ENCODE data around the gene ODAD4. TPM values are rescaled to one million over a fixed set of nuclear protein-coding genes. Genes with fewer than 3 reads are reported as not detected.

Gene ODAD4
- polyA plus RNA-seq, 4 donors = 6.4 to 8.5 (median 7.5) TPM

- DNase-seq (ENCODE audit: low read depth in 4 of 4, low spot score in 2 of 4) = no peak
Observed at GRCh38 chr17:41967921-41968578, 37.6 kb downstream of the ODAD4 start.

DNA sequence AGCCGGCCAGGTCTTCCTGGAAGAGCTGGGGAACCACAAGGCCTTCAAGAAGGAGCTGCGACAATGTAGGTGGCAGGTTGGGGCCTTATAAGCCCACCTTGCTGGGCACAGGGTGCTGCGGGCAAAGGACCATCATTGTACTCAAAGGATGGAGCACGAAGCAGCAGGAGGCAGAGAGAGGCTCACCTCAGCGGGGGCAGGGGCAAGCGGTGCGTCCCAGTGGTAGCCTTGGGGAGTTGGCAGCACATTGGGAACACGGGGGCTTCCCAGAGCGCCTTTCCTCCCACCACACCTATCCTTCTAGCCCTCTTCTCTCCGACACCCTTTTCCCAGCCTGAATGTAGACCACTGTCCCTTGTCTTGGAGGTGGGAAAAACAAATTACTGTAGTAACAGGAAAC lies 38.3 kb downstream of the ODAD4 start:
- DNase-seq (ENCODE audit: low read depth in 4 of 4, low spot score in 2 of 4) = no peak

- DNase-seq (ENCODE audit: low read depth in 4 of 4, low spot score in 2 of 4) = no peak
Observed at GRCh38 chr17:41970901-41971331, 40.5 kb downstream of the ODAD4 start.

DNA sequence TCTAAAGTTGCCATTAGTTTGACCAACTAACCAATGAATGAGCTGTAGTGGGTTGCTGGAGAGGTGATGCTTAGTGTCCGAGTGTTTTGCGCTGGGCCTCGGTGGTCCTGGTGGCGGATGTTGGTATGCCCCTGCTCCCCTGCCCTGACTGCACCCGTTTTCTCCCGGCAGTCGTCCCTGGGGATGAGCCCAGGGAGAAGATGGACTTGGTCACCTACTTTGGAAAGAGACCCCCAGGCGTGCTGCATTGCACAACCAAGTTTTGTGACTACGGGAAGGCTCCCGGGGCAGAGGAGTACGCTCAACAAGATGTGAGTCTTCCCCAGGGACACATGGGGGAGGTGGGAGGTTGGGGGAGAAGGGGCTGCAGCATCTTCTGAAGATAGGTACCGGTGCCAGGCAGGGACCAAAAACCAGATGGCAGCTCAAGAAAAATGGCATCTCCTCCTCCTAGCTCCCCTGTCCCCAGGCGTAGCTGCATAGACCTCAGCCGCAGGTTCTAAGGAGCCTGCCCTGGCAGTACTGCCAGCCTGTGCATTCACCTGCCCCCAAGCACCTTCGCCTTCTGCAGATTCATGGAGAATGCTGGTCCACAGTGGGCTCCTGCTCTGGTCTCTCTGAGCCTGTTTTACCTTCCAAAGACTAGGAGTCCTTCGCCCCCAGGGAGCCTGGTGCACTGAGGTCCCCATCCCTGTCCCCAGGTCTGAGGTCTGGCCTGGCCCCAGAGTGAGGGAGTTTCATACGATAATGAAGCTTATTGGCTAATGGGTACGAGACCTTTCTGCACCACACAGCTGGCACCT lies 41.5 kb downstream of the ODAD4 start:
- no peak for DNase-seq (ENCODE audit: low read depth in 4 of 4, low spot score in 2 of 4)

DNA sequence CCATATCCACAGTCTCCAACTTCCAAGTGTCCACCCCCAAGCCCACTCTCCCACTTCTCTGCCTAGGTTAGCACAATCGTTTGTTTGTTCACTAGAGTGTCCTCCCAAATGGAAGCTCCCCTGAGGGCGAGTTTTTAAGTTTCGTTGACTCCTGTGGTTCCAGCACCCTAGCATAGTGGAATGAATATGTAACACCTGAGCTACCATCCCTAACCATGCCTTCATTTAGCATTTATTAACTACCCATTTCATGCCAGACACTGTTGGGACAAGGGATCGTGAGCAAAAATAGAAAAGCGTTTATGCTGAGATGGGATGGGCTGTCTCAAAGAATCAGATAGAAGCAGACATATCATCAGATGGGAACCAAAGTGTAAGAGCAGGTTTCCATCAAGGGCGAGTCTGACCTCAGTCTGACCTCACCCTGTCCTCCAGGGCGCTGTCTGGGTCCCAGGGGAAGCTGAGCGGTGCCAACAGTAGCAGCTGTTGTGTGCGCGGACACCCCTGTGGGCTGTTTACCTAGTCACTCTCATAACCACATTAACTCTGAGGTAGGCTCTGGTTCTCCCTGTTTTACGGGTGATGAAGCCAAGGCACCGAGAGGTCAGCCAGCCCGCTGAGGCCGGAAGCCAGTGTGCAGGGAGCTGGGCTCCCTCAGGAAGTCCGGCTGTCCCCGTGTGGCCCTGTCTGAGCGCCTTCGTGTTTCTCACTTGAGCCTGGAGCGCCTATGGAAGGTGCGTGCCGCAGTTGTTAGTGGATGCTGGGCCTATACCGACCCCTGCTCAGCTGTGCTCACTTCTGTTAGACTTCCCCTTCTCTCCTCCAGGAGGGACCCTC lies 42.4 kb downstream of the ODAD4 start:
- DNase-seq (ENCODE audit: low read depth in 4 of 4, low spot score in 2 of 4) = no peak

- DNase-seq (ENCODE audit: low read depth in 4 of 4, low spot score in 2 of 4) = no peak
Observed at GRCh38 chr17:41973408-41973811, 43.0 kb downstream of the ODAD4 start.

DNA sequence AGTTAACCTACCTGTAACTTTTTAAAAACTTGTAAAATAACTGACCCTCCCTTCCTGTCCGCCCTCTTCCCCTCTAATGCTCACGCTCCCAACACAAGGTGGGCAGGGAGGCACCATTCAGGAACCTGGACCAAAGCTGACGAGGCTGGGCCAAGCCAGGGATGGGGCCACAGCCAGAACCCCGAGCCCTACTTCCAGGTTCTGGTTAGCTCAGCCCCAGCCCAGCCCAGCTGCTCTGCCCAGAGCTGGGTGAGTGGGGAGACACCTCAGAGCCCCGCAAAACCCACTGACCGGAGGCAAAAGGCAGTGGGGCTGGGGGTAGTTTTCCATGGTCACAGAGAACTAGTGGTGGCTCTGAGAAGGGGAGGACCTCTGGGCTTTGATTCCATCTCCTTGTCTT lies 43.6 kb downstream of the ODAD4 start:
- DNase-seq (ENCODE audit: low read depth in 4 of 4, low spot score in 2 of 4) = no peak

- no peak for DNase-seq (ENCODE audit: low read depth in 4 of 4, low spot score in 2 of 4)
Observed at GRCh38 chr17:41974658-41975057, 44.2 kb downstream of the ODAD4 start.

DNA sequence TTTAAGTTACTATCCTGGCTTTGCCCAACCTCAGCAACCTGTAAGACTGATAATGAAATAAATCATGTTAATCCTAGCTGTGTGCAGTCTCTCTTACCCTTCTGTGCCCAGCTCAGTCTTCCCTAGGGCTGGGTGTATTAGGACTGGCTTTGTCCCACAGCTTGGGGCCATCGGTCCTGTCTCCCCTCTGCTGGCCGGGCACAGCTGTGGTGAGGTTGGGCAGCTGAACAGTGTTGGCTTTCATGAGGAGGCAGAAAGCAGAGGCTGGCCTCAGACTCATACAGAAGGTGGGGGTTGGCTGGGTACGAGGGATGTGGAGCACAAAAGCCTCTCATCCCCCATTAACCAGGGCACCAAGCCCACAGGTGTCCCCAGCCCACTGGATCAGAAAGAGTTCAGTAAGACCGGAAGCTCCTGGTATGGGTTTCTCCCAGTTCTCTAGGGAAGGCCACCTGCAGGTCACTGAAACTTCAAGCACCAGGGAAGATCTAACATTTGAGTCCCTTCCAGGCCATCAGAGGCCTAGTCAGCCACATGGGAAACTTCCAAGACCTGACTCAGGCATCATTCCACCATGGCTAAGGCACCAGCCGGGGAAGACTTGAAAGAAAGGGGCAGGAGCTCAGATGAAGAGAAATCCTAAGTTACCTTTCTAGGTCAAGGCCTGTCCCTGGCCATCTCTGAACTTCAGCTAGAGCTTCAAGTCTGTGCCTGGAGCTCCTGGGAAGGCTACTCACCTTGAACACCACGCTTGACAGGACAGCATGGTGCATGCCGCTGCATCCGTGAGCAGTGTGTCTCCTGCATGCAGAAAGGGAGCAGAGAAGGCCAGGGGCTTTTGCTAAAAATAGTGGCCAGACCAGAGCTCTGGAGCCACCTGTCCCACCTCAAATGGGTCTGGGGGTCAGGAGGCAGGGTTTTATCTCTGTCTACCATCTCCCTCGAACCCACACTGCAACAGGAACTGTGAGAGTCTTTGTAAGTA lies 45.0 kb downstream of the ODAD4 start:
- no peak for DNase-seq (ENCODE audit: low read depth in 4 of 4, low spot score in 2 of 4)

GRCh38 chr17:41976142-41976768 lies 45.8 kb downstream of the ODAD4 start:
- no peak for DNase-seq (ENCODE audit: low read depth in 4 of 4, low spot score in 2 of 4)

DNA sequence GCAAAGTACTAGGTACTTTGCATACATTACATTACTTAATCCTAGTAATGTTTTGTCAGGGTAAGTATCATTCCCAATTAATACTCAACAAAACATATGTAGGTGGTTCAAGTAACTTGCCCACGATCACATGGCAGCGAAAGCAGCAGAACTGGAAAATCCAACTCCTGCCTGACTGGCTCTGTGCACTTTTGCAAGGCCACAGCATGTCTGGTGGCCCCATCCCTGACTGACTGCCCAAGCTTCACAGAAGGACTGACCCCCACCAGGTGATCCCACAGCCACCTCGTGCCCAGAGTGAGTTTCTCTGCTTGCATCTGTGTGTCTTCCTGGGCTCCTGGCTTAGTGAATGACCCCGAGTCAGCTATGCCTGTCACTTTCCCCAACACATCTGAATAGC lies 47.6 kb downstream of the ODAD4 start:
- no peak for DNase-seq (ENCODE audit: low read depth in 4 of 4, low spot score in 2 of 4)

- DNase-seq (ENCODE audit: low read depth in 4 of 4, low spot score in 2 of 4) = no peak
Observed at GRCh38 chr17:41982026-41982760, 51.8 kb downstream of the ODAD4 start.

- DNase-seq (ENCODE audit: low read depth in 4 of 4, low spot score in 2 of 4) = no peak
Observed at GRCh38 chr17:41984454-41984853, 54.0 kb downstream of the ODAD4 start.

- no peak for DNase-seq (ENCODE audit: low read depth in 4 of 4, low spot score in 2 of 4)
Observed at GRCh38 chr17:41985919-41986318, 55.5 kb downstream of the ODAD4 start.

DNA sequence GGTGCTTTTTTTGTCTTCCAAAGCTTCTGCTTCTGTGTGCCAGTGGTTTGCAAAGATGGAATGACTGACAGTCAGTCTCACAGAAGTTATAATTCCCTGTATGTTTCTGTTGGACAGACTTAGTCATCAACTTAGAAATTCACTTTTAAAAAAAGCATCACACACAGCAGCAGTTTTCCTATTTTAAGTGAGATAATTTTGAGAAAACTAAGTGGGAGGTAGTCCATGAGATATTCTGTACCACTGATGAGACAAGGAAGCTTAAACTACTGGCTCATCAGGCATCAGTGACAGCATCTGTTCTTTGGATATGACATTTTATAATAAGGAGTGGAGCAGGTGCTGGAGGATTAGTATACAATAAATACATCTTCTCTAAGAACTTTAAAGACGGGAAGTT lies 56.2 kb downstream of the ODAD4 start:
- DNase-seq (ENCODE audit: low read depth in 4 of 4, low spot score in 2 of 4) = no peak

- no peak for DNase-seq (ENCODE audit: low read depth in 4 of 4, low spot score in 2 of 4)
Observed at GRCh38 chr17:41987642-41988041, 57.2 kb downstream of the ODAD4 start.

DNA sequence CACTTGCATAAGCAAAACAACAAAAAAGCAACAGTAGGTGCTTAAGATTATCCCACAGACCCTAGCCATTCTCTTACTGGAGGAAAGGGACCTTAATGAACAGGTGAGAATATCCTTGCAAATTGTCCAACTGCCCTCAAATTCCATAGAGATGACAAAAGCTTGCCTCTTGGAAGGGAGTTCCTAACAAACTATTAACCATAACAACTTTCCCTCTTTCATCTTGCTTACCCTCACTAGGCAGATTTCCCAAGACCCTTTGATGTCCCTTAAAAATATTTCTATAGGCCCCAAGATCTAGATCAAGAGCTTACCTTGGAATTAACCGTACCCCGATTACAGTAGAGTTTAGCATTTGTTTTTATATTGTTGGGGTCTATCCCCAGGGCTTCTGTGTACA lies 58.0 kb downstream of the ODAD4 start:
- DNase-seq (ENCODE audit: low read depth in 4 of 4, low spot score in 2 of 4) = no peak

- DNase-seq (ENCODE audit: low read depth in 4 of 4, low spot score in 2 of 4) = no peak
Observed at GRCh38 chr17:41989702-41990419, 59.4 kb downstream of the ODAD4 start.
